Loucy (cell line): ENCODE data around the gene CILP.

Source experiments
- EZH2phosphoT487 ChIP-seq: fragments of 200-600 bp; IDR thresholded peaks from 2 replicates; pipeline ENCODE4 v1.6.1; 2018; ENCODE audit warnings: antibody characterized with exemption, mild to moderate bottlenecking, moderate library complexity, borderline replicate concordance
- TF ChIP-seq, protein P1 (sequence below): fragments of 200-600 bp; sonication (generic); conservative IDR thresholded peaks from 2 replicates; pipeline ENCODE4 v1.5.1; 2014; ENCODE audit warnings: mild to moderate bottlenecking, antibody characterized with exemption, low read length

DNA sequence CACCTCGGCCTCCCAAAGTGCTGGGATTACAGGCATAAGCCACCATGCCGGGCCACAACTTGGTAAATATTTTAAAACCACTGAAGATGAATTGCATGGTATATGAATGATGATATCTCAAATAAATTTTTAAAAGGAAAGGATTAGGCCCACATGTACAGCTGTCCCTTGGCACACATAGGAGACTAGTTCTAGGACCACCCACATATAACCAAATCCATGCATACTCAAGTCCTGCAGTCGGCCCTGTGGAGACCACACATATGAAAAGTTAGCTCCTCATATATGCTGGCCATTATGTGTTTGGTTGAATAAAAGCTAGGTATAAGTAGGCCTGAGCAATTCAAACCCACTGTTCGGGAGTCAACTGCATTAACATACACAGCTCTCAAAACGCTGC is 36.8 kb downstream of the CILP start:
- TF ChIP-seq, protein P1, sequence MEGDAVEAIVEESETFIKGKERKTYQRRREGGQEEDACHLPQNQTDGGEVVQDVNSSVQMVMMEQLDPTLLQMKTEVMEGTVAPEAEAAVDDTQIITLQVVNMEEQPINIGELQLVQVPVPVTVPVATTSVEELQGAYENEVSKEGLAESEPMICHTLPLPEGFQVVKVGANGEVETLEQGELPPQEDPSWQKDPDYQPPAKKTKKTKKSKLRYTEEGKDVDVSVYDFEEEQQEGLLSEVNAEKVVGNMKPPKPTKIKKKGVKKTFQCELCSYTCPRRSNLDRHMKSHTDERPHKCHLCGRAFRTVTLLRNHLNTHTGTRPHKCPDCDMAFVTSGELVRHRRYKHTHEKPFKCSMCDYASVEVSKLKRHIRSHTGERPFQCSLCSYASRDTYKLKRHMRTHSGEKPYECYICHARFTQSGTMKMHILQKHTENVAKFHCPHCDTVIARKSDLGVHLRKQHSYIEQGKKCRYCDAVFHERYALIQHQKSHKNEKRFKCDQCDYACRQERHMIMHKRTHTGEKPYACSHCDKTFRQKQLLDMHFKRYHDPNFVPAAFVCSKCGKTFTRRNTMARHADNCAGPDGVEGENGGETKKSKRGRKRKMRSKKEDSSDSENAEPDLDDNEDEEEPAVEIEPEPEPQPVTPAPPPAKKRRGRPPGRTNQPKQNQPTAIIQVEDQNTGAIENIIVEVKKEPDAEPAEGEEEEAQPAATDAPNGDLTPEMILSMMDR = no peak
- TF ChIP-seq EZH2phosphoT487 = no peak
